Lower leg skin (tissue), 3 donors: ENCODE measurements around the gene GLP2R.

ENCODE experiments used
- POLR2A ChIP-seq, 2 donors: fragments of 450-650 bp; IDR thresholded peaks; one replicate each; pipeline ENCODE4 v1.6.1; 2016 to 2017; ENCODE audit warnings: antibody characterized with exemption in 2 of 2, mild to moderate bottlenecking in 1 of 2, moderate library complexity in 1 of 2
- TF ChIP-seq, protein P1 (sequence below), 3 donors: fragments of 450-650 bp; IDR thresholded peaks; one replicate each; pipeline ENCODE4 v1.5.1; 2016; ENCODE audit warnings: antibody characterized with exemption in 3 of 3, mild to moderate bottlenecking in 3 of 3, moderate library complexity in 2 of 3

DNA sequence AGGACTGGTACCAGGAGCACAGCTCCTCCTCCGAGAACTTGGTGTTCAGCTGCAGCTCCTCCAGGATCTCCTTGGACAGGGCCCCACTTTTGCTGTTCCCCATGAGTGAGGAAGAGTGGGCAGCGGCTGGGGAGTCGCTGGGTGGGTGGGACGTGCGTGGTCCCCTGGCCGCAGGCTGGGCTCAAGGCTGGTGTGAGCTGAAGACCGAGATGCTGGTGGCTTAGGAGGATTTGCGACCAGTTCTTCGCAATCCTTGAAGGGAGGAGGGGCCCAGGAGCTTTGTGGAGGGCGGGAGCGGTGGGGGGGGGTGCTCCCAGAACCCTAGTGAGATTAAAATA is 79.3 kb downstream of the GLP2R start, which contains the start of gene RCVRN:
- TF ChIP-seq, protein P1, sequence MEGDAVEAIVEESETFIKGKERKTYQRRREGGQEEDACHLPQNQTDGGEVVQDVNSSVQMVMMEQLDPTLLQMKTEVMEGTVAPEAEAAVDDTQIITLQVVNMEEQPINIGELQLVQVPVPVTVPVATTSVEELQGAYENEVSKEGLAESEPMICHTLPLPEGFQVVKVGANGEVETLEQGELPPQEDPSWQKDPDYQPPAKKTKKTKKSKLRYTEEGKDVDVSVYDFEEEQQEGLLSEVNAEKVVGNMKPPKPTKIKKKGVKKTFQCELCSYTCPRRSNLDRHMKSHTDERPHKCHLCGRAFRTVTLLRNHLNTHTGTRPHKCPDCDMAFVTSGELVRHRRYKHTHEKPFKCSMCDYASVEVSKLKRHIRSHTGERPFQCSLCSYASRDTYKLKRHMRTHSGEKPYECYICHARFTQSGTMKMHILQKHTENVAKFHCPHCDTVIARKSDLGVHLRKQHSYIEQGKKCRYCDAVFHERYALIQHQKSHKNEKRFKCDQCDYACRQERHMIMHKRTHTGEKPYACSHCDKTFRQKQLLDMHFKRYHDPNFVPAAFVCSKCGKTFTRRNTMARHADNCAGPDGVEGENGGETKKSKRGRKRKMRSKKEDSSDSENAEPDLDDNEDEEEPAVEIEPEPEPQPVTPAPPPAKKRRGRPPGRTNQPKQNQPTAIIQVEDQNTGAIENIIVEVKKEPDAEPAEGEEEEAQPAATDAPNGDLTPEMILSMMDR (IDR thresholded peaks at IDR 0.05) = no peak
- TF ChIP-seq POLR2A (IDR thresholded peaks at IDR 0.05) = no peak
